ENCODE data around the gene ZNF76. TPM values are rescaled to one million over a fixed set of nuclear protein-coding genes. Genes with fewer than 3 reads are reported as not detected.

The ZNF76 gene
- total and polyA plus RNA-seq, 2 of the 8 experiments (the other 6 are each of a cell fraction or from before 2014, with no cell fraction given), result 17.9 to 23.9 TPM

GRCh38 chr6:35304299-35304698, 44.8 kb downstream of the ZNF76 start:
- Histone ChIP-seq H2BK120ac (replicated peaks; ENCODE audit: low read depth, low read length) (no peak overlapping the region), H3K79me1 (ENCODE audit: low read depth, low read length) (no peaks in the 10 kb centered on the region; the same call in 1 of the 2 replicates), H3K23ac (ENCODE audit: insufficient read length) (no peak overlapping the region), H3K23me2 (ENCODE audit: low read depth, low read length) (no peaks in the 10 kb centered on the region; the same call in 1 of the 2 replicates), H4K8ac (ENCODE audit: extremely low read depth, insufficient read depth, low read length) (no peak overlapping the region), H3K9ac (replicated peaks in 1 of 4; ENCODE audit: extremely low read depth in 1 of 4, low read depth in 3 of 4, low read length in 3 of 4) (no peak overlapping the region), H3K4me3 (ENCODE audit: extremely low read depth in 1 of 4, insufficient read depth in 2 of 4, low read depth in 3 of 4, low read length in 4 of 4) (no peak overlapping the region), H3K79me2 (ENCODE audit: control insufficient read depth in 1 of 2, insufficient read depth in 2 of 2, low read length in 2 of 2) (no peaks in the 10 kb centered on the region), H3K4me1 (replicated peaks in 1 of 4; ENCODE audit: control insufficient read depth in 3 of 4, insufficient read depth in 4 of 4, low read length in 3 of 4) (peaks cover 5 to 7% (median 6%) of the 10 kb centered on the region in 4 experiments; a peak in 5 of 7 replicates), H3K56ac (replicated peaks; ENCODE audit: insufficient read length, low read depth, low read length) (no peak overlapping the region), H4K91ac (replicated peaks; ENCODE audit: insufficient read length, low read length) (no peak overlapping the region), H3K18ac (ENCODE audit: extremely low read depth, low read length) (no peak overlapping the region), H2BK15ac (ENCODE audit: low read length) (no peak overlapping the region), H4K5ac (ENCODE audit: insufficient read length, low read depth, low read length) (no peak overlapping the region), H2AFZ (ENCODE audit: low read length) (no peak overlapping the region), H3K4ac (replicated peaks; ENCODE audit: insufficient read length, low read depth, low read length) (no peak overlapping the region), H2BK20ac (ENCODE audit: low read length) (no peak overlapping the region), H3K36me3 (ENCODE audit: control insufficient read depth in 2 of 4, insufficient read depth in 4 of 4, low read length in 3 of 4) (no peaks in the 10 kb centered on the region), H2BK5ac (ENCODE audit: low read depth, low read length) (no peak overlapping the region), H3K27ac (ENCODE audit: low read depth, low read length) (no peak overlapping the region), H3K27me3 (replicated peaks in 1 of 4; ENCODE audit: control insufficient read depth in 3 of 4, extremely low read depth in 1 of 4, insufficient read depth in 3 of 4, low read length in 3 of 4) (no peaks in the 10 kb centered on the region), H3K9me3 (ENCODE audit: insufficient read depth in 2 of 2, low read depth in 1 of 2, low read length in 1 of 2) (no peaks in the 10 kb centered on the region), H4K20me1 (replicated peaks in 1 of 2; ENCODE audit: control insufficient read depth in 1 of 2, insufficient read depth in 2 of 2, low read length in 2 of 2) (no peaks in the 10 kb centered on the region), H2AK5ac (ENCODE audit: low read depth, low read length) (no peak overlapping the region), H2BK12ac (ENCODE audit: low read depth, low read length) (no peak overlapping the region), H3K14ac (ENCODE audit: insufficient read length) (no peak overlapping the region), H3K4me2 (ENCODE audit: insufficient read depth in 1 of 2, low read depth in 2 of 2, low read length in 2 of 2) (no peak overlapping the region)
- CTCF ChIA-PET (ENCODE audit: partially characterized antibody), result interaction anchor here (0.7 to 20.6 kb wide), 10 partner anchors 11 to 1429 kb away, joined by 3 to 358 read pairs (median 5); partner anchors contain the start of gene RPL10A
- 89% methylated on average over 1 of the region's 1 CpG; no CpG with 5 or more reads in 1 of the 2 experiments for WGBS, 2 experiments (ENCODE audit: extremely low coverage in 1 of 2, insufficient coverage in 1 of 2, insufficient read length in 1 of 2, insufficient replicate concordance in 2 of 2, low coverage in 1 of 2, low lambda C conversion rate in 2 of 2, missing lambda C conversion rate in 1 of 2)
- no peak for FAIRE-seq
- DNase-seq (ENCODE audit: low read depth in 1 of 2, low spot score in 2 of 2), result no peak
- POLR2A ChIA-PET (ENCODE audit: partially characterized antibody), result interaction anchor here (1.4 kb wide), 1 partner anchor 16 kb away, joined by 4 read pairs; no protein-coding TSS in a partner anchor
- no peak for TF ChIP-seq CBX8 (IDR thresholded peaks at IDR 0.05; ENCODE audit: borderline replicate concordance, low read depth, low read length)
- TF ChIP-seq SUZ12 (IDR thresholded peaks at IDR 0.05; ENCODE audit: low read length), result no peak
- no peak for TF ChIP-seq NANOG (IDR thresholded peaks at IDR 0.05; ENCODE audit: insufficient read depth, low read depth, low read length, poor library complexity, severe bottlenecking)
- TF ChIP-seq KDM4A (IDR thresholded peaks at IDR 0.05; ENCODE audit: low read depth, low read length, severe bottlenecking), result no peak
- no peak for TF ChIP-seq RXRA (IDR thresholded peaks at IDR 0.05; ENCODE audit: insufficient read depth, low read depth, low read length)
- no peak for TF ChIP-seq CREB1 (IDR thresholded peaks at IDR 0.05)
- no peak for TF ChIP-seq HDAC6 (IDR thresholded peaks at IDR 0.05; ENCODE audit: low read depth, low read length)
- TF ChIP-seq BACH1 (IDR thresholded peaks at IDR 0.05; ENCODE audit: low read length), result no peak
- TF ChIP-seq SP4 (IDR thresholded peaks at IDR 0.05; ENCODE audit: low read length), result no peak
- TF ChIP-seq POLR2AphosphoS5 (IDR thresholded peaks at IDR 0.05; ENCODE audit: low read depth, low read length), result no peak
- TF ChIP-seq ASH2L (IDR thresholded peaks at IDR 0.05; ENCODE audit: low read length), result no peak
- TF ChIP-seq CEBPB (IDR thresholded peaks at IDR 0.05; ENCODE audit: low read depth, low read length), result no peak
- TF ChIP-seq EZH2 (IDR thresholded peaks at IDR 0.05; ENCODE audit: low read depth, low read length, severe bottlenecking), result no peak
- TF ChIP-seq SAP30 (IDR thresholded peaks at IDR 0.05; ENCODE audit: insufficient read depth, insufficient replicate concordance, low read length), result no peak
- TF ChIP-seq BRCA1 (IDR thresholded peaks at IDR 0.05; ENCODE audit: low read depth, low read length), result no peak
